Activated T-cell treated with anti-CD3 and anti-CD28 coated beads for 48 hours (primary cell): Measurements from ENCODE around the gene CD47.

Experiments used
- DNase-seq: peaks from one replicate; pipeline ENCODE4 v3.0.0-alpha.2; 2020; ENCODE audit warnings: low read depth

CD47 gene

DNA sequence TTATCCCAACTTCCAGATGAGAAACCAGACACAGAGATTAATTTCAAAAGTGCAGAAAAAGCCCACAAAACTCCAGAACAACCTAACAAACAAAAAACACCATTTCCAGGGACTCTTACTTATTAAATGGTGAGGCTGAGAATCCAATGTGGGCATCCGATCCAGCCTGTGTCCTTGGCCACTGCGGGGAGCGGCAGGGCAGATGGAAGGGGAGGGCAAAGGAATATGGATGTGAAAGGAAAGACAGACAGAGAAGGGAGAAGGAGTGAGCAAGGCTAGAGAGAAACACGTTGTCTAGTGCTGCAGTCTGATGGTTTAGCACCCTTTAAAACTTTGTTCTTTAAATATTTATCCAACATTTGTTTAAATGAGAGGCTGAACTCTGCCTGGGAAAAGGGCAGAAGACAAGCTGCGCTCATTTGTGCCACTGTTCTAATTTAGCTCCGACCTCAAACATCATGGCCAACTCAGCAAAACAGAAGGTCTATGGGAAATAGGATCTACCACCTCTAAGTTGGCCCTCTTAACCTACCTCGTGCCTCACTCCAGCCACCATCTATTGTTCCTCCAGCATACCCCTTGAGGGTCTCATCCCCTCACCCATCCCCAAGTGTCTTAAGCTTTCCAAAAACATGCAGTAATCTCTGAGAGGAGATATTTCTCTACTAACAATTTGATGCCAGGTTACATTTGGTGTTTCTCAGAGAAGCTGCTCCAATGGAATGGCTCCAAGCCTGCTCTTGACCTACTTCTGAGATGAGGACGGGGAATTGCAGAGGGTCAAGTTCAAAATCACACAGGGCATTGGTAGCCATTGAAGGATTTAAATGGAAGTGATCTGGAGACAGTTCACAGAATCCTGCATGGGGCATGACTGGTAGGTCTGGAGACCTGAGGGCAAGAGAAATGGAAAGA is 77.4 kb downstream of the CD47 start:
- no peak for DNase-seq

DNA sequence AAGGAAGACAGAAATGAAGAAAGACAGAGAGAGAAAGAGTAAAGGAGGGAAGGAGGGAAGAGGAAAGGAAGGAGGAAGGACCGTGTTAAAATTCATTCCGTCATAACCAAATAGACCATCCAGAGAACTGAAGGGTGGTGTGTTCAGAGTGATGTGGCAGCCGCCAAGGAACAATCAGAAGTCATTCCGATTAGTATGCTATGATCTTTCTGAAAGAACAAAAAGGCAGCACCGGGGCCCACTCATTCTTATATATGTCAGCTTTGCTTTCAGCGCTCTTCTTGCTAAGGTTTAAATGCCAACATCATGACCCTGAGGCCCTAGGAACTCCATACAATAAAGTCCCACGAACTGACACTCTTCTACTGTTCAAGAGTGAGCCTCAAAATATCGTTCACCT is 78.5 kb downstream of the CD47 start:
- DNase-seq = no peak

DNA sequence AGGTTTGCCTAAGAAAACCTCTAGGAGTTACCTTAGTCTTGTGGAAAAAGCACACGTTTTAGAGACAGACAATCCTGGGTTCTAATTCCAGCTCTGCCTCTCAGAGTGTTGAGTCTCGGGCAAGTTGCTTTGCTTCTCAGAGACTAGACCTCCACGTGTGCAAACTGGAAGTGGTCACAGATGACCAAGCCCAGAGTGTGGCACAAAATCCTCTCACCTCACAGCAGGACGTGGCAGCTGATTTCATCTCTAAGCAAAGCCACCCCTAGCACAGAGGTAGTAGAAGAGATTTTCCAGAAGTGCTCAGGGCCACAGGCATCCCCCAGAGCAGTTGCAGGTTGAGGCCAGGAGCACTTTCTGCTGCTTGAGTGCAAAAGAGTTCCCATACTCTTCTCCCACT is 79.2 kb downstream of the CD47 start:
- no peak for DNase-seq

DNA sequence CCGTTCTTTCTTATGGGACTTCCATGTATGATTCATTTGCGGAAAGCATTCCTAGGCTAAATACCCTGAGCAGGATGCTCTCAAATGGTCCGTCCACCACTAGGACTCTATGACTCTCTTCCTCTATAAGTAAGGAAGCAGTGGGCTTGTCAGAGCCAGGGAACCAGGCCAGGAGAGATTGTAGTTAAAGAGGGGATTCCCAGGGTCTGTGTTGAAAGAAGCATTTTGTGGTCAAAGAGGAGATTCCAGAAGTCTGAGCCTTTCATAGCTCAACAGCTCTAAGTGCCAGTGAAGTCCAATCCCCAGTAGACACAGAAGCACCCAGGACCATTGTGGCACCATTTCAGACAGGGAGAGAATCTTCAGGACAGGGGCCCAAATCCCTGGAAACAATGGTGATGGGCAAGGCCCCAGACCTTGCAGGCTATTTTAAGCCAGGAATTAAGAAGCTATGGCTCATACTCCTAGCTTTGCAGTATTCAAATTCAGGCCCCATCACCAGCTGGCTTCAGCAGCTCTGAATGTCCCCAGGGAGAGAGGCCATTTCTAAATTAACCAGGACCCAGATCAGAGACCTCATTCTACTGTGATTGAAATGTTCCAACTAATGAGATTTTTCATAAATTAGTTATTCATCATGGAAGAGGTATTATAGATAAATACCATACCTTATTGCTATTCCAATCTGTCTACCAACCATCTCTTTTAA is 81.7 kb downstream of the CD47 start:
- DNase-seq = no peak

DNA sequence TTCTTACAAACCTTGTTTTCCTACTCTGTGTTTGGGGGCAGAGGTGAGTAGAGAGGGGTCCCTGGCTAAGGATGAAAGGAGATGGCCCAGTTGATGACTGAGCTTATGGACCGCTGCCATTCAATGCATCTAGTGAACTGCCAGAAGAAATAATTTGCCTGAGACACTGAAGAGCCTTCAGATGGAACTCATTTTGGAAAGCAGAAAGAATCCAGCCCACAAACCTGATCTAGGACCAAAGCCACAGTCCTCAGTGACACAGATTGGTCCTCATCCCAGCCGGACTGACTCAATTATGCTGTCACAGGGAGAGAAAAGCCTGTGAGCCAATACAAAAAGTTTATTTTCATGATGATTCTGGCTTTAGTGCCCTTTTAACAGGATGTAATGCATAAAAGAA is 82.7 kb downstream of the CD47 start:
- no peak for DNase-seq

DNA sequence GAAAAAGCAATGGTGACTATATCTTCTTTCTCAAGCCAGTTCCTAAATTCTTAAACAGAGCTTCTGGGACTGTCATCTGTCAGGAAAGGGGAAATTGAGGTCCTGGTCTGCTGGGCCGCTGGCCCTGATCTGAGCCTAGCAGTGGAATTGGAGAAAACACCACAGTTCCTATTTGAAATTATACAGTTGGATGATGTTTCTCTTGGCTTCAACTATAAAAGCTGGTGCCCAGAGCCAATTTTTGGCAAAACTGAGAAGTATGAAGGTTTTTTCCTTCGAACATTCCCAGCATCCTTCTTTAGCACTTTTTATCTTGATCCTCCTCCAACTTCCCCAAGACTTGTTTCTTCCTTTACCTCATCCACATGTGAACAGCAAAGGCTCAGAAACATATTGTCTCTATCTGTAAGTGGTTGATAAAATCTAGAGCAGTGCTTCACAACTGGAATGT is 83.9 kb downstream of the CD47 start:
- no peak for DNase-seq

DNA sequence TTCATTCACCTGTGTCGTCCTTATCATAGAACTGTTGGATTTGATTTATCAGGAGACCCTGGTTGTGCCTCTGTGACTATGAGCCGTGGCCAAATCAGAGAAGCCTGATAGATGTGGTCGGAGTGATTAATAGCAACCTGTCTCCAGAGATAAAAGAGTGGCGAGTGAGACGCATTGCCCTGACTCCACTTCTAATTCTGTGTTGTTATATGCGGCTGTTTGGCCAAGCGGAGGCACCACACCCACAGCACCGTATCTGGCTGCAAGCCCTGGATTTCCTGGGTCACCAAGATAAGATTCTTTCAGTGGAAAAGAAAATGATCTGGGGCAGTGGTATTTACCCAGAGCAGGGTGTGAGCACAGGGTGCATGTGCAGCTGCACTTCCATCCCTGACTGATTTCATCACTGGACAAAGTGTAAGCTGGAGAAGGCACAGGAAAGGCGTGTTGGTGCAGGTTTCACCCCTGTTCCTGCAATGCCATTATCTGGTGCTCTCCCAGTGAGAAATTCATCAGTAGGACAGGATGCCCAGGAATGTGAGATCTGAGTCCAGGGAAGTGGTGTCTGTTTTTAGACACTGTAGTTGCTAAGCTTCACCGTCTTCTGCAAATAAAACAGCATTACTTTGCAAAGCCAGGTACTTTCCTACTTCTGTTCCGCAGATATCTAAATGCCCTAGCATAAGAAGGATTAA is 84.6 kb downstream of the CD47 start:
- no peak for DNase-seq

DNA sequence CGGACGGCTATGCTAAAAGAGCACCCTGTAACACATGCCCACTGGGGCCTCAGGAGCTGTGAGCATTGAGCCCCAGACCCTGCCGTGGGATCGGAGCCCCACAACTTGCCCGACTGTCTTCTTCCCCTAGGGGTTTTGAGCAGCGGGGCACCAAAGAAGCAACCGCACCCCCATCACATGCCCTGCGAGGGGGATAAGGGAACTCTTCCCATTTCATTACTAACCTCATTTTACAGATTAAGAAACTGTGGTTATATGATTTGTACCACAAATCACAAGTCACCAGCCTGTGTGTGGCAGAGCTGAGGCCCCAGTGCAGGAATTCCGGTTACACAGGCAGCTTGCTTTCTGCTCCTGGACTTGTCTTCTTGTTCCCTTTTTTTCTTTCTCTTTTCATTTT is 86.2 kb downstream of the CD47 start:
- DNase-seq = no peak

DNA sequence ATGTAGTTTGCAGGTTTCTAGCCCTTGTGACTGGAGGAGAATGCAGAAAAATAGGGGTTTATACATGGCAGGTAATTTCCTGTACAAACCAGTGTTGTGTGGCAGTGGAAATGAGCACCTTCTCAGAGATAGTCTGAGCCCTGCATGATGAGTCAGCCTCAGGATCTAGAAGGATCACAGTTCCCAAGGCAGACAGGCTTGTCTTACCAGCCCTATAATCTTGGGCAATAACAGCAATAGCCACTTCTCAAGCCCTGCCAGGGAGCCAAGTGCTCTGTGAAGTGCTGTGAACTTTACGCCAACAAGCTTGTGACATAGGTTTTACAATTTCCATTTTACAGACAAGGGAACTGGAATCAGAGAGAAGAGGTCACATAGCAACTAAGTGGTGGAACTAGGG is 89.4 kb downstream of the CD47 start:
- DNase-seq = no peak

DNA sequence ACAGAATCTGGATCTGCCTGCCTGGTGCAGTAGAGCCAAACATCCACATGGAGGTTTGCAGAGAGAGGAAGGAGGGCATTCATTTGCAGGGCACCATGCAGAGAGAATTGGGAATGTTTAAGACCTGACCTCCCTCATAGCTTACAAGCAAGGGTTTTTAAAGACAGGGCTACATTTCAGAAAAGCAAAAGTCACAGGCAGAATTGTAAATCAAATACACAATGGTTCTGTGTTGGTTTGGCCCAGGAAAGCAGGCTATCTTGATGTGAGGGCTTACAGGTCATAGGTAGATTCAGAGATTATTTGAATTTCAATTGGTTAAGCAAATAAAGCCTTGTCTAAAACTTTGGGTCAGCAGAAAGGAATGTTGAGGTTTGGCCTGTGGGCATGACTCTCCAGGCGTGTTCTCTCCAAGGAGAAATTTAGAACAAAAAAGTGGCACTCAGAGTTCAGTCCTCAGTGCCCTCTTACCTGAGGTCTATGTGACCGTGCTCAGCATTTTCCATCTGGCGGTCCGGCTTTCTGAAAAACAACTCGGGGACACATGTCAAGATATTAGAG is 91.5 kb downstream of the CD47 start:
- no peak for DNase-seq

DNA sequence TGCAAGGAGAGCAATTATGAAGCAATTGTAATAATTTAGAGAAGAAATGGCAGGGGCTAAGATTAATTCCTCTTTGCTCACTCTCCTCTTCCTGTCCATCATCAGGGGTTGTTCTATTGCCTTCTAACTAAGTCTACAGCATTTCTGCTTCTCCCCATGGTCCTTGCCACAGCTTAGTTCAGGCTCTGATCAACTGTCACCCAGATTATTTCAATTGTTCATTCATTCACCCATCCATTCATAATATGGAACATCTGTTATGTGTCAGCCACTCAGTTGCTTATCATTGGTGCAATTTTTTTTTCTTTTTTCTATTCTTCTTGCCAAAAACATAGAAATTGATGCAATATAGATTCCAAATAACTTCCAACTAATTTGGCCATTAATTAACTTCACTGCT is 93.2 kb downstream of the CD47 start:
- no peak for DNase-seq

DNA sequence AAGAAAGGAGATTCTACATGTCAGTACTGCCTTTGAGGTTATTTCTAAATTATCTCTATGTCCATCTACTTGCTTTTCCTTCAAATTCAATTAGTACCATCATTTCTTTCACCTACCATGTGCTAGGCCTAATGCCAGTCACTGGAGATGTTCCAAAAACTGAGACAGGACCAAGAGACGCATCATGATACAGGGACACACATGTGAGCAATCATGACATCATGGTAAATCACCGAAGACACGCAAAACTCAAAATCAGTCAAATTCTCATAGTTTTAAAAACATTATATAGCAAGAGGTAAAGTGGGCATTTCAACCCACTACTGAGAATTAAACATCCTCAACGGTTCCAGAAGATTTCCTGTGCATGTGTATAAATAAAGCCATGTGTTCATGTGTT is 95.0 kb downstream of the CD47 start:
- no peak for DNase-seq

DNA sequence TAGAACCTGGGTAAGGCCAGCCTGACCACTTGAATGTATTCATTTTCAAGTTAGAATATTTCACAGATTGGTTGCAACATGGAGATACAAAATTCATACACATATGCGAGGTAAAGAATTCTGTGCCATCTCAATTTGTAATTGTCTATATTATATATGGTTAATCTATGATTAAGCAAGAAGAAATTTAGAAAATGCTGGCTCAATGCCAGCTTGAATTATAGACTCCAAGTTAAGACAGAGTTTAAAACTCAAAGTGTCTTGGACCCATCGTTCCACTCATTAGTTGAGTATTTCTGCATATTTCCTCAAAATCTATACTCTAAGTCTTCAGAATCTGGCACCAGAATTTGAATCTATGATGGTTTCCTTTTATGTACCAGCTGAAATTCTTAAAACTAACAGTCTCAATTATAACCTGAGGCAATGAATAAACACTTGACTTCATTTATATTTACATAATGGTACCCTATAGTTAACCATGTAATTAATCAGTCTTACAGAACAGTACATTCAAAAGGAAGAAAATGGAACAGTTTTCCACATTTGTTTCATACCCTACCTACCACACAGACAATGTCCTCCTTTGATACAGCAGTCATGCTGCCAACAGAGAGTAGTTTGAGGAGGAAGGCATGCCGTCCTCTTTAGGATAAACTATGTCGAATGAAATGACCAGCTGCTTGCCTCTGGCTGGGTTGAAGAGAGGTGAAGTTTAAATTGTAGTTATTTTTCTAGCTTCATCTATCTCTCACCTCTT is 95.7 kb downstream of the CD47 start:
- DNase-seq = no peak

DNA sequence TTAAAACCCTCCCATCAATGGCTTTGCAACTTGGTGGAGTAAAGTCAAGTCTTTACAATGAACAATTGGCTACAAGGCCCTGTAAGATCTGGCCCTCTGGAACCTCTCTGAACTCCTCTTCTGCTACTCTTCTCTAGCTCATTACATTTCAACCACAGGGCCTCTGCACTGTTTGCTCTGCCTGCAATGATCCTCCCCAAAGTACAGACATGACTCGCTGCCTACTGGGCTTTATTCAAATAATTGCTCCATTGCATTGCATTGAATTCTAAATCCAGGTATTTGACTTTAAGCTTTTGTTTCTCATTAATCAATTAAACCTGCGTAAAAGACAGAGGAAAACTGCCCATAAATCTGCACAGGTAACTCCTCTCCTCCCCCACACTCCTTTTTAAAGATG is 96.7 kb downstream of the CD47 start:
- no peak for DNase-seq

DNA sequence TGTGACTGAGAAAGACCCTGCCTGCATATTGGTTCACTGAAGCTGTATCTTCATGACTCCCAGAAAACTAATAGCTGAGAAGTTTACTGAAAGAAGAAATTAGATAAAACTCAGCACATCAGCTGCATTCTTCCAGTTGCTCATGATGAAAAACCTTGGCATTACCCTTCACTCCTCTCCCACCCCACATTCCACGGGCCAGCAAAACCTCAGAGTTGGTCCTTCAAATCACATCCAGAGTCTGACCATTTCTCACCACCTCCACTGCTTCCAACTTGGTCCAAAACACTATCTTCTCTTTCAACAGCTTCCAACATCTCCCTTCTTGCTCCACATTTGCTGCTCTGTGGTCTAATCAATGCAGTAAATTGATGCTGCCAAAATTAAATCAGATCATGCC is 97.1 kb downstream of the CD47 start:
- DNase-seq = no peak
